NCI-H1092 treated with DMSO at 0.1 percent for 48 hours (cell line): Measurements from ENCODE around the gene CLCN6.

Source experiments
- DNase-seq: peaks from one replicate; lab custom pipeline; 2025; lab: John Stamatoyannopoulos, UW

Gene CLCN6

DNA sequence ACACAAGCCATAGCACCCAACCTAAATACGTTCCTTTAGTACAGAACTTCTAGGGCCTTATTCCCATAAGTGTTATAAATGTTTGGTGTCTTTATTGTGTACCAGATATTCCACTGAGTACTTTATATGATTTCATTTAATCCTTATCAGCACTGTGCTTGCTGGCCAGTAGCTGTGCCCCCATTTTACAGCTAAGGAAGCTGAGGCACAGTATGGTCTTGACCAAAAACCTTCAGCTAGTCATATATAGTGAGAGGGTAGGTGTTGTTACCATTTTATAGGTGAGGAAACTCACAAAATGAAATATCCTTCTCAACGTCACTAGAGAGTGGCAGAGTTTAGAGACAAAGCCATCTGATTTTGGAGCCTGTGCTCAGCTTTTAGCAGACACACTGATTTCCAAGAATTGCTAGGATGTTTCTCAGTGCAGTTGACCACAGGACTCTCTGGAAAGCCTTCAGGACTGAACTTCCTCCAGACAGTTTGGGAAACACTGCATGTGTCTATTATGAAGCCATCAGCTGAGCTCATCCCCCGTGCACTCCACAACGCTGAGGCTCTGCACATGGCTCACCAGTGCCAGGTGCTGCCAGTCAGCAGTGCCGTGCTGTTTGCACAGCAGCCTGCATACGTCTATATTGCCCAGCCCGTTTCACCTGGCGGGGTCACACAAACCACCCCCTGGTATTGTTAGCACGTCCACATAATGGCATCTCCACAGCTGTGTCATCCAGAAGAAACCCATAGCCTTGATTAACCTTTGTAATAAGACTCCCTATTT is 26.1 kb downstream of the CLCN6 start:
- DNase-seq = peak; percentile 31

DNA sequence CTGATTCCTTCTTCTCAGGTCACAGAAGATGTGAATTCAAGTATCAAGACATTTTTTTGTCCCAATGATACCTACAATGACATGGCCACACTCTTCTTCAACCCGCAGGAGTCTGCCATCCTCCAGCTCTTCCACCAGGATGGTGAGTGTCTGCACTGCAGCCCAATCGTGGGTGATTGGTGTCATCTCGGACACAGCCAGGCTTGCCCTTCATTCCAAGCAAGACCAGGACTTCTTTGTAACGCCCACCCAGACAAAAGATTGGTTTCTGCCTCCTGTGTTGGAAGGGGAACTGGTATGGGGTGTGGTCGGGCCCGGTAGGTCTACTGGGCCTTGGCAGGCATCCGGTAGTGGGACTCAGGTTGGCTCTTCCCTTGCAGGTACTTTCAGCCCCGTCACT is 27.5 kb downstream of the CLCN6 start:
- no peak for DNase-seq

DNA sequence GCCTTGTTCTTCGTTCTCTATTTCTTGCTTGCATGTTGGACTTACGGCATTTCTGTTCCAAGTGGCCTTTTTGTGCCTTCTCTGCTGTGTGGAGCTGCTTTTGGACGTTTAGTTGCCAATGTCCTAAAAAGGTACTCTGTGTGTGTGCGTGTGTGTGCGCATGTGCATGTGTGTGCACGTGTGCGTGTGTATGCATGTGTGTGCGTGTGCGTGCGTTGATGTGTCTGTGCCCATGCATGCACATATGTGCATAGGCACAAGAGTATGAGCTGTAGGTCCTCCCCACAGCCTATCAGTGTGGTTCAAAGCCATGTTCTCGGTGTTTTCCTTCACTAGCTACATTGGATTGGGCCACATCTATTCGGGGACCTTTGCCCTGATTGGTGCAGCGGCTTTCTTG is 27.9 kb downstream of the CLCN6 start:
- no peak for DNase-seq

DNA sequence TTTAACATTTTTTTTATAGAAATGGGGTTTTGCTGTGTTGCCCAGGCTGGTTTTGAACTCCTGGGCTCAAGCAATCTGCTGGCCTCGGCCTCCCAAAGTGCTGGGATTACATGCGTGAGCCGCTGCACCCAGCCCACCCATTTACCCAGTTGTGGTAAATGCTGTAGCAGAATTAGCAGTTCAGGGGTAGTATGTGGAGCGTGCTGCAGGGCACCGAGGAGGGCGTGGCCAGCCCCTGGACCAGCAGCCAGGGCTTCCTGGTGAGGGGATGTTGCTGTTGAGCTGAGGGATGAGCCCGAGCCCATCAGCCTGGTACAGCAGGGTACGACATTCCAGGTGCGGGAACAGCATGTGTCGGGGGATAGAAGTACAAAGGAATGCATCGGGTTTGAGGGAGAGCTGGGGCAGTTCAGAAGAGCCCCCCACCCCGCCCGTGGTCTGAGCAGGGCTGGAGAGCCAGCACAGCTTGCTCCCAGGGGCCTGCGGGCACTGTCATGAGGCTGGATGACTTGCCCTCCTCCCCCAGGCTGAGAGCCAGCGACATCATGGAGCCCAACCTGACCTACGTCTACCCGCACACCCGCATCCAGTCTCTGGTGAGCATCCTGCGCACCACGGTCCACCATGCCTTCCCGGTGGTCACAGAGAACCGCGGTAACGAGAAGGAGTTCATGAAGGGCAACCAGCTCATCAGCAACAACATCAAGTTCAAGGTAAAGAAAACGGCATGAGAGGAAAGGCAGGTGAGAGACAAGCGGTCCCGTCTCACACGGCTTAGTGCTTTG is 29.6 kb downstream of the CLCN6 start:
- no peak for DNase-seq

DNA sequence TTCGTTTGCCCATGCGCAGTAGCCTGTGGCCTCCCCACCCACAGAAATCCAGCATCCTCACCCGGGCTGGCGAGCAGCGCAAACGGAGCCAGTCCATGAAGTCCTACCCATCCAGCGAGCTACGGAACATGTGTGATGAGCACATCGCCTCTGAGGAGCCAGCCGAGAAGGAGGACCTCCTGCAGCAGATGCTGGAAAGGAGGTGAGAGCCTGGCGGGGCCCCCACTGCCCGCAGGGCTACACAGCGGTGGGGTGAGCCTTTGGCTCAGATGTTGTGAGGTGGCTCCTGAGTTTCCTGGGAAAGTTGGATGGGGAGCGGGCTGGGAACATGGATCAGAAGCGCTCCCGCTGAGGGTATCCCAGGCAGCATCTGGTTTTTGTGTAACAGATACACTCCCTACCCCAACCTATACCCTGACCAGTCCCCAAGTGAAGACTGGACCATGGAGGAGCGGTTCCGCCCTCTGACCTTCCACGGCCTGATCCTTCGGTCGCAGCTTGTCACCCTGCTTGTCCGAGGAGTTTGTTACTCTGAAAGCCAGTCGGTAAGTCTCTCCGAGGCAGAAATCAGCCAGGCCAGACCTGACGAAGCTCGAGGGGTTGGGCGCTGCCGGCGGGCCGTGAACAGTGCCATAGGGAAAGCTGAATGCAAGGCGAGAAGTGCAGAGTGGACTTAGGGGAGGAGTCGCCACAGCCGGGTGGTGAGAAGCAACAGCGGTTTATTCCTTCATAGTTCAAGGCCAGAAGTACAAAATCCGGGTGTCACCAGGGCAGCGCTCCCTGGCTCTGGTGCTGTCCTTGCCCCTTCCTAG is 31.2 kb downstream of the CLCN6 start:
- DNase-seq = no peak

DNA sequence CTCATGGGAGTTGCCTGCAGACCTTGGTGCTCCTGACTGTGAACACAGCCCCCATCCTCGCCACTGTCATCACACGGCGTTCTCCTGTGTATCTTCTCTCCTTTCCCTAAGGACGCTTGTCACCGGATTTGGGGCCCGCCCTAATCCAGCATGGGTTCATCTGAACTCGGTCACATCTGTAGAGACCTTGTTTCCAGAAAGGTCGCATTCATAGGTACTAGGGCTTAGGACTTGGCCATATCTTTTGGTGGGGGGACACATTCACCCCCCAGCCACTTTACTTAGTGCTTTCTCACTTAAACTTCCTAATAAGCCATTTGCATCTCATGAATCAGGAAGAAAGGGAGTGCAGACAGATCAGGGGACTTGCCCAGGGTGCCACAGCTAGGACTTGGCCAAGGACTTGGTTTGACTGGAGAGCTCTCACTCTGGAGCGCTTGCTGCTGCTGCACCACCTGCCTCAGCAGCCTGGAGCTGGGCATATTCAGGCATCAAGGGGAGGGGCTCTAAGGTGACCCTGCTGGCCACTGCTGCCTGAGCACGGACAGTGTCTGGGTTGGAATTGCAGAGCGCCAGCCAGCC is 31.9 kb downstream of the CLCN6 start:
- DNase-seq = no peak

DNA sequence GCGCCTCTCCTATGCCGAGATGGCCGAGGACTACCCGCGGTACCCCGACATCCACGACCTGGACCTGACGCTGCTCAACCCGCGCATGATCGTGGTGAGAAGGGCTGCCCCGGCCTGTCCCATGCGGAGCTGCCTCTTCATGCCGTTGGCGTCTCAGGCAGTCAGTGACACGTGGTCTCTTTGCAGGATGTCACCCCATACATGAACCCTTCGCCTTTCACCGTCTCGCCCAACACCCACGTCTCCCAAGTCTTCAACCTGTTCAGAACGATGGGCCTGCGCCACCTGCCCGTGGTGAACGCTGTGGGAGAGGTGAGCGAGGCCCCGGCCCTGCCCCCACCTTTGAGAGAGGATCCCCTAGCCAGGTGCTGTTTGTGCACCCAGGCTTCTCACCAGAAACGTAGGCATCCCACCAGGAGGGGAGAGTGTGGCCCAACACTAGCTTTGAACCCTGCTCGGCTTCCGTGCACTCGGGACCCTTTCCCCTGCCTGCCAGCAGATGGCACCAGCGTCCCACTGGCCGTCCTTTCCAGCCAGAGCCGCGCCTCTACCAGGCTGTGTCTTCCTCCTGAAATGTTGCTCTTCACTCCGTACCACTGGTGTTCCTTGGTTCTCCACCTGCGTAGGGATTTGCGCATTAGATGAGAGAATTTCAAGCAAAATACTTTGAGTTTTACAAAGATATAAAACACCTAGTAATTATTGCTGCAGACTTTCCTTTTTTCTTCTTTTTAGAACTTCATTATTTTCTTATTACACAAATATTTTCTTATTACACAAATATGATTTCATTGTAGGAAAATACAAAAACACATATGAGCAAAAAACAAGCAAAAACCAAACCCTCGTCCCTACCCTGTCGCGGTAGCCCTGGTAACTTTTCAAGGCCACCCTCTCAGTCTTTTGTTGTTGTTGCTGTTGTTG is 32.6 kb downstream of the CLCN6 start:
- peak; percentile 73 for DNase-seq

DNA sequence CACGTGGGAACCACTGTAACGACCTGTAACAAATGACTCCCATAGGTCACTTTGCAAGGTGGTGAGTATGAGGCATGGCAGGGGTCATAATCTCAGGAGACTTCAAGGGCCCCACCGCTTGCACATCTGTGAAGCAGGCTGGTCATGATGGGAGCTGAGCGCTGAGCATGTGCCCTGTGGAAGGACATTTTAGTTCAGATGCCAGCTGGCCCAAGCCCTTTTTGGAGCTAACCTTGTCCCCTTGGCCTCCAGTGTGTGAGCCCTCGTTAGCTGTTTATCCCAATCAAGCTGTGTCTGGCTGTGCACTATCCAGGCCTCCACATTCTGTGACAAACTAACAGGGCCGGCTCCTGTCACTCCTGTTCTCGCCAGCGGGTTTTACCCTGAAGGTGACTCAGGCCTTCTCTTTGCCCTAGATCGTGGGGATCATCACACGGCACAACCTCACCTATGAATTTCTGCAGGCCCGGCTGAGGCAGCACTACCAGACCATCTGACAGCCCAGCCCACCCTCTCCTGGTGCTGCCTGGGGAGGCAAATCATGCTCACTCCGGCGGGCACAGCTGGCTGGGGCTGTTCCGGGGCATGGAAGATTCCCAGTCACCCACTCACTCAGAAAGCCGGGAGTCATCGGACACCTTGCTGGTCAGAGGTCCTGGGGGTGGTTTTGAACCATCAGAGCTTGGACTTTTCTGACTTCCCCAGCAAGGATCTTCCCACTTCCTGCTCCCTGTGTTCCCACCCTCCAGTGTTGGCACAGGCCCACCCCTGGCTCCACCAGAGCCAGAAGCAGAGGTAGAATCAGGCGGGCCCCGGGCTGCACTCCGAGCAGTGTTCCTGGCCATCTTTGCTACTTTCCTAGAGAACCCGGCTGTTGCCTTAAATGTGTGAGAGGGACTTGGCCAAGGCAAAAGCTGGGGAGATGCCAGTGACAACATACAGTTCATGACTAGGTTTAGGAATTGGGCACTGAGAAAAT is 34.0 kb downstream of the CLCN6 start:
- no peak for DNase-seq

DNA sequence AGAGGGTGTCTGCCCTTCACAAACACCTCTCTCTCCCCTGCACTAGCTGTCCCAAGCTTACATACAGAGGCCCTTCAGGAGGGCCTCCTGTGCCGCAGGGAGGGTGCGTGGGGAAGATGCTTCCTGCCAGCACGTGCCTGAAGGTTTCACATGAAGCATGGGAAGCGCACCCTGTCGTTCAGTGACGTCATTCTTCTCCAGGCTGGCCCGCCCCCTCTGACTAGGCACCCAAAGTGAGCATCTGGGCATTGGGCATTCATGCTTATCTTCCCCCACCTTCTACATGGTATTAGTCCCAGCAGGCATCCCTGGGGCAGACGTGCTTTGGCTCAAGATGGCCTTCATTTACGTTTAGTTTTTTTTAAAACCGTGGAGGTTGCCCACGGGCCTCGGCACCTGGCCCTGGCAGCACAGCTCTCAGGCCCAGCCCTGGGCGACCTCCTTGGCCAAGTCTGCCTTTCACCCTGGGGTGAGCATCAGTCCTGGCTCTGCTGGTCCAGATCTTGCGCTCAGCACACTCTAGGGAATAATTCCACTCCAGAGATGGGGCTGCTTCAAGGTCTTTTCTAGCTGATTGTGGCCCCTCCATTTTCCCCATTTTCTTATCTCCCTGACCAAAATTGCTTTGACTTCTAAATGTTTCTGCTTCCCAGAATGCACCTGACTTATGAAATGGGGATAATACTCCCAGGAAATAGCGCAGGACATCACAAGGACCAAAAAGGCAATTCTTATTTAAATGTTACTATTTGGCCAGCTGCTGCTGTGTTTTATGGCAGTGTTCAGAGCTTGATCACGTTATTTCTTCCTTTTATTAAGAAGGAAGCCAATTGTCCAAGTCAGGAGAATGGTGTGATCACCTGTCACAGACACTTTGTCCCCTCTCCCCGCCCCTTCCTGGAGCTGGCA is 35.5 kb downstream of the CLCN6 start:
- DNase-seq = peak; percentile 56

DNA sequence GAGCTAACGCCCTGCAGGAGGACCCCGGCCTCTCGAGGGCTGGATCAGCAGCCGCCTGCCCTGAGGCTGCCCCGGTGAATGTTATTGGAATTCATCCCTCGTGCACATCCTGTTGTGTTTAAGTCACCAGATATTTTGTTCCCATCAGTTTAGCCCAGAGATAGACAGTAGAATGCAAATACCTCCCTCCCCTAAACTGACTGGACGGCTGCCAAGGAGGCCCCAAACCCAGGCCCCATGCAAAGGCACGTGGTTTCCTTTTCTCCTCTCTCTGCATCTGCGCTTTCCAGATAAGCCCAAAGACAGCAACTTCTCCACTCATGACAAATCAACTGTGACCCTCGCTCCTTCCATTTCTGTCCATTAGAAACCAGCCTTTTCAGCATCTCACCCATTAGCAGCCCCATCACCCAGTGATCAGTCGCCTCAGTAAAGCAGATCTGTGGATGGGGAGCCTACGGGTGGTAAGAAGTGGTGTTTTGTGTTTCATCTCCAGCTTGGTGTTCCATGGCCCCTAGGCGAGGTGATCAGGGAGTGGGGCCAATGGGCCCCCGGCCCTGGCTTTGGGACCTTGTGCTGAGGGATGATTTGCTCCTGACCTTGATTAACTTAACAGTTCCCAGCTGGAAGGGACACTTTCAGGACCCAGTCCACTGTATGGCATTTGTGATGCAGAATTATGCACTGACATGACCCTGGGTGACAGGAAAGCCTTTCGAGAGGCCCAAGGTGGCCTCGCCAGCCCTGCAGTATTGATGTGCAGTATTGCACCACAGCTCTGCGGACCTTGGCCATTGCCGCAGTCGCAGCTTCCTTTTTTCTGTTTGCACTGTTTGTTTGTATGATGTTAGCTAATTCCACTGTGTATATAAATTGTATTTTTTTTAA is 36.4 kb downstream of the CLCN6 start:
- DNase-seq = peak; percentile 56

DNA sequence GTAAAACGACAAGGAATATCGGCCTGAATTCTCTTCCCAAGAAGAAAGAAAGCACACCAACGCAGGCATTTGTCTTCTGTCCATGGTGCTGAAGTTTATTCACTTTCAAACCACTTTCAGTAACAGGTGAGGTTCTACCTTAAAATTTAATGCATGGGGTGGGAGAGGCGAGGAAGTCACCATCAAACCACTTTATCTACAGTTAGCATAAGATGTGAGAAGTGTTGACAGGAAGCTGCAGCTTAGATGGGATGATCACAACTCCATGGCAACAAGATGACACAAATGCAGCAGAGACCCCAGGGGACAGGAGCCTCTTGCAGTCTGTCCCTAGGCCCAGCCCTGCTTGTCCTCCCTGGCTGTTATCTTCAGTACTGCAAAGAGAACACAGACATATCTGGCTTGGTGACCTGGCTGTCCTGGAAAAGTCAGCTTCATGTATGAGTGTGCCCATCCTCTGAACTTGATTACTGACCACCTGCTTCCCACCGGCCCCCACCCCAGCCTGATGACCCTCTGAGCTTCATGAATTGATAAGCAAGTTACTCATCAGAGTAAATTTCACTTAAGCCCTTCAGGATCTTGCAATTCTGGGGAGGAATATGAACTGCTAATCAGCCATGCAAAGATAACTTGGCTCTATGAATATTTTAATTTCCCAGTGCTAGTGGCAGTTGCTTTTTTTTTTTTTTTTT is 39.8 kb downstream of the CLCN6 start:
- DNase-seq = no peak

DNA sequence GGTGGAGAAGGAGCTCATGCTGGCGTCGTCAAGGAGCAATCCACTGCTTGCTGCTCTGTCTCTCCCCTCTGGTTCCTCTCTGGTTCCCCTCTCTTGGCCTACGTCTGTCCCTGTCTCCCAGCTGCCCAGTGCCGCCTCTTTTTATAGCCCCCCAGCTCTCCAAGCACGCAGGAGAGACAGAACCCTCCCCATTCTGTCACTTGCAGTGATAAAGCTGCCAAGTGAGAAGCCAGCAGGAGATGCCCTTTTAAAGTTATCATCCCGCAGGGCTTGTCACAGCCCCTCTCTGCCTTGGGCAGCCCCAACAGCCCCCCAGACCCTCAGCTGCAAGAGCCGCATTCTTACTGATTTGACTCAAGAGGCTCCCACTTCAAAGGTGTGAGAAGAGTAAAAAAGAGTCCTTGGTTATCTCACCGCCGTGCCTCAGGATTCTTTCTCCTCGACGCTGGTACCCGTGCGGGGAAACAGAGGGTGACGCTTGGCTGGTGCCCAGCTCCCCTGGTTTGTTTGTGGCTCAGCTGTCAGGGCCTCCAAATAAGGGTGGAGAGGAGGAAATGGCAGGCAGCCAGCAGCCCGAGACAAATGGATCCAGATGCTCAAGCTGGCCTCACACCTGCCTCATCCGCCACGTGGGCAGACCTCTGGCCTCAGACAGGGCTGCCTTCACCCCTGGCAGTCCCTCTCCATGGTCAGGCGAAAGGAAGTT is 41.8 kb downstream of the CLCN6 start, which contains the start of gene NPPA:
Gene NPPA (minus strand): TSS at position 117 of the 706 bp plus-strand sequence. CDS start 99 bp downstream, at position 18.
- DNase-seq = peak; percentile 99

DNA sequence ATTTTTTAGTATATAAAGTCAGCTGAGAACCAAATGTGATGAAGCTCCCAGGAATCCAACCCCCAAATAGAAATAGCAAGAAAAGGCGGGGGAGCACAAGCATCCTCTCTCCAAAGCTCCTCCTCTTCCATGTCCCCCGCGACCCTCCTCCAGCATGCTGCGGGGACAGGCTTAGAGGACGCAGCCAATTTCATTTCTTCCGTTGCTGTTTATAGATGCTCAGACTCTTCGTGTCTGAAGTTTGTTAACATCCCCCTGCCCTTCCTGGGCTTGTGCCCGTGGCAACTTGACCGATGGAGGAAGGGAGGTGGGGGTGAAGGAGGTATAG is 42.3 kb downstream of the CLCN6 start:
- DNase-seq = no peak

DNA sequence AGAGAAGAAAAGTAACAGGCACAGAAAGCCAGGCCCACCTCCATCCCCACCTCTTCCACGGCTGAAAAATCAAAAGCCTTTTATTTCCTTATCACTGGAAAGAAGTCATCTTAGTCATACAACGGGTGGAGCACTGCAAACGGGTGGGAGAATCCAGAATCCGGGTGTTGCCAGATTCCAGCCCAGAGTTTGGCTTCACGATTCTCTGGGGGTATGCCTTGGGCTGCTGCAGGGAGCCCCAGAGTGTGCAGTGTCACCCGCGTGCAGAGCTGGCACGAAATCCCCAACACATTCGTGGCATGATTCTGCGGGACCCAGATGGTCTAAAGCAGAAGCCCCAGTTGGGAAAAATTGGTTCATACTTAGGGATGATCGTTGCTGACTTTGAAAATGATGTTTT is 44.2 kb downstream of the CLCN6 start:
- no peak for DNase-seq

DNA sequence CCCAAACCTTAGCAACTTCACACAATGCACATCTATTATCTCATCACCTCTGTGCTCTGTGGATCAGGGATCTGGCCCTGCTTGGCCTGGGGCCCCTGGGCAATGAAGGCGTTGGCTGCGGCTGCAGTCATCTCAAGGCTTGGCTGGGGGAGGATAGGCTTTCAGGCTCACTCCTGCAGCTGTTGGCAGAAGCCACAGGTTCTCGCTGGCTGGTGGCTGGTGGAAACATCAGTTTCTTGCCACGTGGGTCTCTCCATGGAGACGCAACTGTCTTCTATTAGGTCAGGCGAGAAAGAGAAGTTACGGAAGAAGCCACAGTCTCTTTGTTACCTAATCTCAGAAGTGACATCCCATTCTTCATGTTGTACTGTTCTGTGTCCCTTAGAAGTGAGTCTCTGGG is 45.2 kb downstream of the CLCN6 start:
- DNase-seq = no peak

DNA sequence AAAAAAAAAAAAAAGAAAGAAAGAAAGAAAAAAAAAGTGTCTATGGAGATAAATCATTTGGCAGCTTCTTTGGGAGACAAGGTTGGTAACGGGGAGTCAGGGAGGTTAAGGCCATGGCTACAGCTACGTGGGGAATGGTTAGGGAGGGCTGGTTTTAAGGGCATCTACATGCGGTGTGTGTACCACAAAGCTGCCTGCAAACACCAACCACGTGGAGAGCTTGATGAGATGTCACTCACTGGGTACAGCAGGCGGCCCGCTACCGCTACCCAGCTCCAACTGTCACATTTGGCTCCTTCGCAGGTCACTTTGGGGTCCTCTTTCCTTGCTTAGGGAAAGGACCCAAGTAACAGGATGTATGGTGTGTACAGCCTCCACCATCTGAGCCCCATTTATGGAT is 48.5 kb downstream of the CLCN6 start:
- no peak for DNase-seq

DNA sequence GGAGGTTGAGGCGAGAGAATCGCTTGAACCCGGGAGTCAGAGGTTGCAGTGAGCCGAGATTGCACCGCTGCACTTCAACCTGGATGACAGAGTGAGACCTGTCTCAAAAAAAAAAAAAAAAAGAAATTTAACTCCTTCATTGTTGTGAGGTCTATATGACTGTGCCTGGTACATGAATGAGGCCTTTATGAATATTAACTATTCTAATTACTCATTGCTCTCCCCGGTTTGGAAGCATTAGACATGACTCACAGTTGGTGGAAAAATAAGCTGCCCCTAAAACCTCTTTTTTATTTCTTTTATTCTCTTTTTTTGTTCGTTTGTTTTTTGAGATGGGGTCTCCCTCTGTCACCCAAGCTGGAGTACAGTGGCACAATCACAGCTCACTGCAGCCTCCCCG is 49.4 kb downstream of the CLCN6 start:
- DNase-seq = no peak
